Astrocyte of the spinal cord (primary cell): ENCODE results near the gene SOX14.
A peak's percentile ranks its signal among the peaks of the same experiment; 100 is the strongest.

Source experiments
- DNase-seq: peaks from one replicate; pipeline ENCODE4 v3.0.0; 2011; ENCODE audit warnings: low read depth, low spot score
- H3K4me3 ChIP-seq: 2 replicates; pipeline ENCODE4 v1.5.1; 2011; ENCODE audit warnings: low read depth, mild to moderate bottlenecking, low read length, moderate library complexity
- CTCF ChIP-seq: IDR thresholded peaks from 2 replicates; pipeline ENCODE4 v1.5.1; 2012; ENCODE audit warnings: low read depth, mild to moderate bottlenecking, low read length, inconsistent platforms
- in situ Hi-C: cut with HindIII; loops from 2 replicates; pipeline ENCODE4 v1.10.0; 2017; ENCODE audit warnings: low sequenced_read_pairs

SOX14 gene

DNA sequence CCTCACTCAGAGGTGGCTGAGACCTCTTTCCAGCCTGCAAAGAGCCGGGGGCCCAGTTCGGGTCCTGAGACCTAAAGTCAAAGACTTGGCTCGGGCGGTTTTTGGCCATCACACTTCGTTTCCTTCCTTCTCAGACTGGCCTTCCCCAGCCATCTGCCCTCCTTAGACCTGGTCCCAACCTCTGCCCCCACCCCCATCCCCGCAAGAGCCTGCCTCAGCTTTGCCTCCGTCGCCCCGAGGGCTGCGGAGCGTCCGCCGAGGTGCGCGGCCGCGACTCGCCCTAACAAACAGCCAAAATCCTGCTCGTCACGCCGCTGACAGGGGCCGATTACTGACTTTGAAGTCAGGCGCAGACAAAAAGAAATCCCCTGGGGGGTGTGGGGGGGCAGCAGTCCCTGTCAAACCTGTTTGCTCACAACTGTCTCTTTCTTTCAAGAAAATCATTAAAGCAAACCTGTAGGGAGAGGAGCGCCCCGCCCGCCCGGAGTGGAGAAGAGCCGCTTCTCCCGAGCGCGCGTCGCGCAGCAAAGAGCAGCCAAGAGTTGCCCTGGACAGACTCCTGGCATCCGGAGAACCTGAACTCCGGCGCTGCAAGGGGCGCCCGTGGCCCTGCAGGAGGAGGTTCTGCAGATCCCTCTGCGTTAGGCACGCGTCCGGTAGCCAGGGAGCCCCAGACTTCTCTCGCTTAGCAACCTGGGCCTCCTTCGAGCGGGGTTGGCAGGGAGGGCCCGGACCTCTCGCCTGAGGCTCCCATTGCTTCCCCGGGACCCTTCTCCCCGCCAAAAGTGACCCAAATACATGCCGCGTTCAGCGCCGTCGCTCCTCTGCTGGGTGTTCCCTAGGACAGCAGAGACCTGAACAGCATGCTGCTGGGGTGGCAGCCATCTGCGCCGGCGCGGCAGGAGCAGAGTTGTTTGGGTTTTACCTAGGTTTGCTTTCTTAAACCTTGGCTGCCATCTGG is 4.5 kb downstream of the SOX14 start:
- peak overlapping the region; percentile 18 for H3K4me3 ChIP-seq
- no peak for DNase-seq
- TF ChIP-seq CTCF, result no peak
- in situ Hi-C loops, result no loop called here

GRCh38 chr3:137769322-137770065 is 5.4 kb downstream of the SOX14 start:
- no peak for TF ChIP-seq CTCF
- in situ Hi-C loops, result no loop called here
- no peak overlapping the region for H3K4me3 ChIP-seq
- DNase-seq, result no peak

DNA sequence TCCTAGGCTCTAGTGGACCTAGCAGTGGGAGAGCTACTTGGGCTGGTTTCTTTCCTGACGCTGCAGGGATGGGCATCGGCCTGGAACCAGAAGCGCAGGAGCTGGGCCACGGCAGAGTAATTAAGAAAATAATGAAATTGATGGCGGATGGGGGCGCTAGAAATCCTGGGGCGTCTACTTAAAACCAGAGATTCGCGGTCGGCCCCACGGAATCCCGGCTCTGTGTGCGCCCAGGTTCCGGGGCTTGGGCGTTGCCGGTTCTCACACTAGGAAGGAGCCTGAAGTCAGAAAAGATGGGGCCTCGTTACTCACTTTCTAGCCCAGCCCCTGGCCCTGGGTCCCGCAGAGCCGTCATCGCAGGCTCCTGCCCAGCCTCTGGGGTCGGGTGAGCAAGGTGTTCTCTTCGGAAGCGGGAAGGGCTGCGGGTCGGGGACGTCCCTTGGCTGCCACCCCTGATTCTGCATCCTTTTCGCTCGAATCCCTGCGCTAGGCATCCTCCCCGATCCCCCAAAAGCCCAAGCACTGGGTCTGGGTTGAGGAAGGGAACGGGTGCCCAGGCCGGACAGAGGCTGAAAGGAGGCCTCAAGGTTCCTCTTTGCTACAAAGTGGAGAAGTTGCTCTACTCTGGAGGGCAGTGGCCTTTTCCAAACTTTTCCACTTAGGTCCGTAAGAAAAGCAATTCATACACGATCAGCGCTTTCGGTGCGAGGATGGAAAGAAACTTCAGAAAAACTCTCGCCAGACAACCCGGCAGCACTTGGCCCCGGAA is 6.1 kb downstream of the SOX14 start:
- in situ Hi-C loops, result no loop called here
- DNase-seq, result no peak
- H3K4me3 ChIP-seq, result no peak overlapping the region
- TF ChIP-seq CTCF, result no peak

DNA sequence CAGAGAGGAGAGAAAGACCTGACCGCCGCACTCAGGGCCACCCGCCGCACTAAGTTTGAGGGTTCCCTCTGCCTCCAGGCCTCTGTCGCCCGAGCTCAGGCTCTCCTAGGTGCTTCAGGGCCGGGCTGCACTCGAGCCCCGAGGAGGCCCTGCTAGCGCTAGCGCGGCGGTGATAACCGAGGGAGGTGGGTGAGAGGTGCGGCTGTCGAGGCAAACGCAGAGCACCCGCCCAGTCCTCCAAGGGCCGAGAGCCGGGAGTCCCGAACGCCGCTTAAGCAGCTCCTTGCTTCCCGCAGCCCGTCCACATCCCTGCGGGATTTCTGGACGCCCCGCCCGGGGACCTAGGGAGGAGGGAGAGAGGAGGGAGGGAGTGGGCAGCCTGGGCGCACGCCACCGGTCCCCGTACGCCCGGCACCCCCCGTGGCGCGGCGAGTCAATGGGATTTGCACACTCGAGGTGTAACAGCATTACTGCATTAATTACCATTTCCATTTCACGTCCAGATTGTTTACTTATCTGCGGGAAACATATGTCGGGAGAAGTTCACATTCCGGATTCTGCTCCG is 6.8 kb downstream of the SOX14 start:
- TF ChIP-seq CTCF, result no peak
- no peak overlapping the region for H3K4me3 ChIP-seq
- DNase-seq, result no peak
- in situ Hi-C loops, result no loop called here

GRCh38 chr3:137771401-137772213 is 7.5 kb downstream of the SOX14 start:
- in situ Hi-C loops, result no loop called here
- no peak for DNase-seq
- TF ChIP-seq CTCF, result no peak
- H3K4me3 ChIP-seq, result no peak overlapping the region
